Measurements from ENCODE around the gene RASGRF1. TPM values are rescaled to one million over a fixed set of nuclear protein-coding genes. Genes with fewer than 3 reads are reported as not detected.

RASGRF1 gene
- total and polyA plus RNA-seq, 12 donors = under 0.01 to 0.86 (median 0.37) TPM; not detected in 9

DNA sequence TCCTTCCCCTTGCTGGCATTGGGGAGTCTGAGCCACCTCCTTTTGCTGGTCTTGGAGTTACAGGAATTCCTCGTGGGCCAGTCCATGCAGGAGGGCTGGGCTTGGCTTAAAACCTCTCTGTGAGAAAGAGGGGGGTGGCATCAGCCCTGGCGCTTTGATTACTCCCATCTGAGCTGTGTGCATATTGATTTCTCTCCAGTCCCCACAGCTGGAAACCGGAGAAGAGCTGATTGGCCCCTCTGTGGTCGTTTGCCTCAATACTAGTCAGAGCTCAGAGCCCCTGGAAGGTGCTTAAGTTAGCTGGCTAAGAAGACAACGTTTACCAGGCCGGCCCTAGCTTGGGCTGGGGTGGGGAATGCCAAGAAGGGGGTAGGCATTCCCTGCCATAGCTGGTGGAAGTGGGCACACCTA, 4.0 kb upstream of the RASGRF1 start:
- Histone ChIP-seq H3K9me3 (no peaks in the 10 kb centered on the region), H3K27ac (no peak overlapping the region), H3K4me1 (peaks cover 0 to 19% (median 17%) of the 10 kb centered on the region in 9 donors), H3K27me3 (peaks cover 18 to 78% (median 55%) of the 10 kb centered on the region in 7 donors), H3K36me3 (no peaks in the 10 kb centered on the region), H3K4me3 (no peak overlapping the region)
- ATAC-seq (no peak), DNase-seq (no peak)
- intact Hi-C loops (cut with DNase I) = no loop called here
- WGBS, 2 donors = 24 to 27% methylated on average over 6 of the region's 6 CpGs
- TF ChIP-seq, protein P1, sequence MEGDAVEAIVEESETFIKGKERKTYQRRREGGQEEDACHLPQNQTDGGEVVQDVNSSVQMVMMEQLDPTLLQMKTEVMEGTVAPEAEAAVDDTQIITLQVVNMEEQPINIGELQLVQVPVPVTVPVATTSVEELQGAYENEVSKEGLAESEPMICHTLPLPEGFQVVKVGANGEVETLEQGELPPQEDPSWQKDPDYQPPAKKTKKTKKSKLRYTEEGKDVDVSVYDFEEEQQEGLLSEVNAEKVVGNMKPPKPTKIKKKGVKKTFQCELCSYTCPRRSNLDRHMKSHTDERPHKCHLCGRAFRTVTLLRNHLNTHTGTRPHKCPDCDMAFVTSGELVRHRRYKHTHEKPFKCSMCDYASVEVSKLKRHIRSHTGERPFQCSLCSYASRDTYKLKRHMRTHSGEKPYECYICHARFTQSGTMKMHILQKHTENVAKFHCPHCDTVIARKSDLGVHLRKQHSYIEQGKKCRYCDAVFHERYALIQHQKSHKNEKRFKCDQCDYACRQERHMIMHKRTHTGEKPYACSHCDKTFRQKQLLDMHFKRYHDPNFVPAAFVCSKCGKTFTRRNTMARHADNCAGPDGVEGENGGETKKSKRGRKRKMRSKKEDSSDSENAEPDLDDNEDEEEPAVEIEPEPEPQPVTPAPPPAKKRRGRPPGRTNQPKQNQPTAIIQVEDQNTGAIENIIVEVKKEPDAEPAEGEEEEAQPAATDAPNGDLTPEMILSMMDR (IDR thresholded peaks at IDR 0.05) = no peak

DNA sequence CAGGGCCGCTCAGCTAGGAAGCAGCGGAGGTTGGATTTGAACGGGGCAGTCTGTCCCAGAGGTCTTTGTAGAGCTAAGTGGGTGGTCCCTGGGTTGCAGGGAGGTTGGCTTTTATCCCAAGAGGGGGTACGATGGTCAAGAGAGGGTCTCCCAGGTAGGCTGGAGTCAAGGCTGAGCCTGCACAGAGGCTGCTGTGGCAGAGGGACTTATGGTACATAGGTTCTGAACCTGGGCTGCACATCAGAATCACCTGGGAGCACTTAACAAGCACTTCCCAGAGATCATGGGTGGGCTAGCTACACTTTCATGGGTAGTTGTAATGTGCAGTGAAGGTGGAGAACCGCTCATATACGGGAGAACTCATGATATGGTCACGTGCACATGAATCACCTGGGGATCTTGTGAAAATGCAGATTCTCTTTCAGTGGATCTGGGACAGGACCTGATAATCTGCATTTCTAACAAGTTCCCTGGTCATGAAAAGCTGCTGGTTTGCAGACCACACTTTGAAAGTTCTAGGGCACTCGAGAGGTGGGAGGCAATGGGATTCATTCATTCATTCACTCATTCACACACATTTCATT, 2.9 kb upstream of the RASGRF1 start:
- H3K27ac ChIP-seq = no peak overlapping the region
- WGBS, 2 donors = 58 to 62% methylated on average over 8 of the region's 8 CpGs
- TF ChIP-seq, protein P1 (IDR thresholded peaks at IDR 0.05) = no peak
- H3K9me3 ChIP-seq = no peaks in the 10 kb centered on the region
- H3K4me1 ChIP-seq = peaks cover 0 to 24% (median 20%) of the 10 kb centered on the region in 9 donors
- no peaks in the 10 kb centered on the region for H3K36me3 ChIP-seq
- no peak for ATAC-seq
- peaks cover 25 to 79% (median 61%) of the 10 kb centered on the region in 7 donors for H3K27me3 ChIP-seq
- no peak for DNase-seq
- intact Hi-C loops (cut with DNase I) = no loop called here
- no peak overlapping the region for H3K4me3 ChIP-seq

DNA sequence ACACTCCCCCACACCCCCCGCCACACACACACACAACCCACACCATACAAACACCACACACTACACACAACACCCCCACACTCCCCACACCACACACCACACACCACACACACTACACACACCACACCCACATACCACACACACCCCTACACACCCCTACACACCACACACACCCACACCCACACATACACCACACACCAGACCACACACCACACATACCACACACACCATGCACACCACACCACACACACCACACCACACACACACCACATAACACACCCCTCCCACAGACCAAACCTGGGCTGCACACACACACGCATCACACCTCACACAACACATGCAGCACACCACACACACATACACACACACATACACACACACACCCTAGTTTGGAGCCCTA, 1.8 kb upstream of the RASGRF1 start:
- Histone ChIP-seq H3K27me3 (peaks cover 25 to 79% (median 69%) of the 10 kb centered on the region in 7 donors), H3K36me3 (no peaks in the 10 kb centered on the region), H3K27ac (no peak overlapping the region), H3K9me3 (no peaks in the 10 kb centered on the region), H3K4me1 (peaks cover 0 to 24% (median 20%) of the 10 kb centered on the region in 9 donors), H3K4me3 (no peak overlapping the region)
- no peak for DNase-seq
- intact Hi-C loops (cut with DNase I) = no loop called here
- TF ChIP-seq, protein P1 (IDR thresholded peaks at IDR 0.05) = no peak
- WGBS, 2 donors = 59 to 72% methylated on average over 2 of the region's 2 CpGs
- ATAC-seq = no peak

DNA sequence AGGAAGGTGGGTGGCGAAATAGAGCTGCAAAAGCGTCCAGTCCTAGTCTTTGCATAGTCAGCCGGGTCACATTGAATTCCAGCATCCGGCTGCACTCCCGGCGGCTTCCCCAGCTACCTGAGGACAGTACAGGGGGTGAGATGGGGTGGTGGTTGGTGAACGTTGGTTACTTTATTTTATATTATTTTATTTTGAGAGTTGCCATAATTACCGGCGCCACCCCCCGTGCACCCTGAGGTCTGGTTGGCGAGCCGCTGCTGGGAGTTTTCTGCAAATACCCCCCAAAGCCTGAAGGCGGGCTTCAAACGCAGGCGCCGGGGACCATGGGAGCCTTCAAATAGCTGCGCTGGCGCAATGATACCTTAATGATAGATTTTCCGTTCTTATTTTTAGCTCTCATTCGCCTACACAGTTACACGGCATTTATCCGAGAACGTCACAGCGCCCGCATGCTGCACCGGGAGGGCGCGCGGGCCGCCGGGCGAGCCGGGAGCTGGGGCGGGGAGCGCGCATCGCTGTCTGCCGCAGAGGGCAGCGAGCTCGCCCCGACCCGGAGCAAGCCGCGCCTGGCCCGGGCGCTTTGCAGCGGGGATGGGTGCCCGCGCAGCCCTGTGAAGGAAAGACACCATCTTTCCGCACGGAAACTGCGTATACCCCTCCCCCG, 756 bp upstream of the RASGRF1 start:
- Histone ChIP-seq H3K9me3 (no peaks in the 10 kb centered on the region), H3K27ac (no peak overlapping the region), H3K4me3 (peak overlapping the region; percentile 6 to 37 (median 22)), H3K27me3 (peaks cover 25 to 81% (median 76%) of the 10 kb centered on the region in 7 donors), H3K4me1 (peaks cover 0 to 24% (median 20%) of the 10 kb centered on the region in 9 donors), H3K36me3 (no peaks in the 10 kb centered on the region)
- DNase-seq = no peak
- 1 to 2% methylated on average over 53 of the region's 53 CpGs for WGBS, 2 donors
- TF ChIP-seq, protein P1 (IDR thresholded peaks at IDR 0.05) = no peak
- peak in 1 of 8 donors; percentile 38 for ATAC-seq
- intact Hi-C loops (cut with DNase I) = no loop called here

Measured in heart right ventricle (tissue), 16 donors.